Prostate gland (tissue), 2 donors: ENCODE data around the gene IER3IP1.

Experiments
- POLR2A ChIP-seq: fragments of 450-650 bp; IDR thresholded peaks from one replicate; pipeline ENCODE4 v1.6.1; 2016; ENCODE audit warnings: antibody characterized with exemption, mild to moderate bottlenecking
- POLR2AphosphoS5 ChIP-seq: sonication (generic); formaldehyde crosslinking; IDR thresholded peaks from one replicate; pipeline ENCODE4 v1.6.1; 2017; ENCODE audit warnings: antibody characterized with exemption
- TF ChIP-seq, protein P1 (sequence below), 4 experiments: fragments of 200-600 bp in 2 of 4; fragments of 450-650 bp in 2 of 4; sonication (generic) in 2 of 4; IDR thresholded peaks; 1 replicate in 3 of 4; 2 replicates in 1 of 4; pipeline ENCODE4 v1.5.1; 2016 to 2019; ENCODE audit warnings: antibody characterized with exemption in 4 of 4, mild to moderate bottlenecking in 2 of 4, moderate library complexity in 2 of 4

DNA sequence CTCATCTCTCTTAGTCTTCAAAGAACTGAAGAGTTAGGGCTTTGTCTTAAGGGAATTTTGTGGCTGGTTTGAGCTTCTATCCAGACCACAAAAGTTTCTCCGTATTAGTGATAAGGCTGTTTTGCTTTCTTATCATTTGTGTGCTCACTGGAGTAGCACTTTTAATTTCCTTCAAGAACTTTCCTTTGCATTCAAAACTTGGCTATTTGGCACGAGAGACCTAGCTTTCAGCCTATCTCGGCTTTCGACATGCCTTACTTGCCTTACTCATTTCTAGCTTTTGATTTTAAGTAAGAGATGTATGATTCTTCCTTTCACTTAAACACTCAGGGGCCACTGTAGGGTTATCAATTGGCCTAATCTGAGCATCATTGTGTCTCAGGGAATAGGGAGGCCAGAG is 55.7 kb downstream of the IER3IP1 start:
- no peak for TF ChIP-seq POLR2A
- TF ChIP-seq, protein P1, sequence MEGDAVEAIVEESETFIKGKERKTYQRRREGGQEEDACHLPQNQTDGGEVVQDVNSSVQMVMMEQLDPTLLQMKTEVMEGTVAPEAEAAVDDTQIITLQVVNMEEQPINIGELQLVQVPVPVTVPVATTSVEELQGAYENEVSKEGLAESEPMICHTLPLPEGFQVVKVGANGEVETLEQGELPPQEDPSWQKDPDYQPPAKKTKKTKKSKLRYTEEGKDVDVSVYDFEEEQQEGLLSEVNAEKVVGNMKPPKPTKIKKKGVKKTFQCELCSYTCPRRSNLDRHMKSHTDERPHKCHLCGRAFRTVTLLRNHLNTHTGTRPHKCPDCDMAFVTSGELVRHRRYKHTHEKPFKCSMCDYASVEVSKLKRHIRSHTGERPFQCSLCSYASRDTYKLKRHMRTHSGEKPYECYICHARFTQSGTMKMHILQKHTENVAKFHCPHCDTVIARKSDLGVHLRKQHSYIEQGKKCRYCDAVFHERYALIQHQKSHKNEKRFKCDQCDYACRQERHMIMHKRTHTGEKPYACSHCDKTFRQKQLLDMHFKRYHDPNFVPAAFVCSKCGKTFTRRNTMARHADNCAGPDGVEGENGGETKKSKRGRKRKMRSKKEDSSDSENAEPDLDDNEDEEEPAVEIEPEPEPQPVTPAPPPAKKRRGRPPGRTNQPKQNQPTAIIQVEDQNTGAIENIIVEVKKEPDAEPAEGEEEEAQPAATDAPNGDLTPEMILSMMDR (IDR thresholded peaks at IDR 0.05), result no peak
- no peak for TF ChIP-seq POLR2AphosphoS5
